Activated CD4-positive, alpha-beta memory T cell treated with anti-CD3 and anti-CD28 coated beads, Interleukin-2, amount 10 ng/mL, durations not matched to agents 7 days and 5 days (primary cell): Measurements from ENCODE around the gene CXorf38. TPM values are rescaled to one million over a fixed set of nuclear protein-coding genes. Genes with fewer than 3 reads are reported as not detected.
A peak's percentile ranks its signal among the peaks of the same experiment; 100 is the strongest.

ENCODE experiments used
- CTCF ChIA-PET: fragments of 350-600 bp; sonication (Branson Sonifier 250); formaldehyde crosslinking; loops from one replicate; lab custom pipeline; 2021; ENCODE audit warnings: antibody characterized with exemption, inconsistent platforms; lab: Charles Lee
- POLR2A ChIA-PET: fragments of 350-600 bp; sonication (Branson Sonifier 250); formaldehyde crosslinking; loops from one replicate; lab custom pipeline; 2021; ENCODE audit warnings: antibody characterized with exemption; lab: Charles Lee
- DNase-seq: peaks from one replicate; pipeline ENCODE4 v3.0.0-alpha.2; 2020
- H3K27ac Mint-ChIP-seq: one replicate; pipeline ENCODE4 v1.8.0; 2021; ENCODE audit warnings: mild to moderate bottlenecking, mixed read lengths
- H3K27me3 Mint-ChIP-seq: one replicate; pipeline ENCODE4 v1.8.0; 2021; ENCODE audit warnings: mixed read lengths
- H3K36me3 Mint-ChIP-seq: one replicate; pipeline ENCODE4 v1.8.0; 2021; ENCODE audit warnings: low read depth, mixed read lengths
- H3K4me1 Mint-ChIP-seq: one replicate; pipeline ENCODE4 v1.8.0; 2021; ENCODE audit warnings: mixed read lengths
- H3K4me3 Mint-ChIP-seq: one replicate; pipeline ENCODE4 v1.8.0; 2021; ENCODE audit warnings: mild to moderate bottlenecking, mixed read lengths
- H3K9me3 Mint-ChIP-seq: one replicate; pipeline ENCODE4 v1.8.0; 2021; ENCODE audit warnings: mixed read lengths
- total RNA-seq, 2 experiments: library from RNA; stranded (reverse); gene quantifications; one replicate each; pipeline ENCODE4 v1.2.3, GENCODE V29; 2021

CXorf38 gene
- total RNA-seq, 2 experiments from 2014 or later: 22.8 to 23.2 TPM

- H3K4me3 Mint-ChIP-seq: peak overlapping the region; percentile 82
- CTCF ChIA-PET: interaction anchor here (0.7 to 2.1 kb wide), 3 partner anchors 36 to 535 kb away, joined by 3 to 9 read pairs (median 4); no protein-coding TSS in a partner anchor
- no peaks in the 10 kb centered on the region for H3K27me3 Mint-ChIP-seq
- peaks cover 25% of the 10 kb centered on the region for H3K4me1 Mint-ChIP-seq
- peaks cover 5% of the 10 kb centered on the region for H3K36me3 Mint-ChIP-seq
- no peak for DNase-seq
- H3K27ac Mint-ChIP-seq: peak overlapping the region; percentile 88
- H3K9me3 Mint-ChIP-seq: no peaks in the 10 kb centered on the region
- POLR2A ChIA-PET: interaction anchor here (0.8 to 2.2 kb wide), 4 partner anchors 10 to 505 kb away, joined by 3 to 14 read pairs (median 8); partner anchors contain the start of genes CXorf38 and USP9X
Observed at GRCh38 chrX:40579900-40580536, 67.3 kb downstream of the CXorf38 start.

- H3K4me1 Mint-ChIP-seq: peaks cover 25% of the 10 kb centered on the region
- no peaks in the 10 kb centered on the region for H3K27me3 Mint-ChIP-seq
- no peak for DNase-seq
- H3K27ac Mint-ChIP-seq: no peak overlapping the region
- H3K4me3 Mint-ChIP-seq: no peak overlapping the region
- no peaks in the 10 kb centered on the region for H3K9me3 Mint-ChIP-seq
- H3K36me3 Mint-ChIP-seq: peaks cover 5% of the 10 kb centered on the region
- ChIA-PET CTCF (interaction anchor here (0.8 kb wide), 1 partner anchor 215 kb away, joined by 3 read pairs; no protein-coding TSS in a partner anchor), POLR2A (no interaction called here)
Observed at GRCh38 chrX:40579141-40579540, 68.2 kb downstream of the CXorf38 start.

- Mint-ChIP-seq H3K27me3 (no peaks in the 10 kb centered on the region), H3K36me3 (no peaks in the 10 kb centered on the region), H3K27ac (no peak overlapping the region), H3K4me3 (no peak overlapping the region), H3K9me3 (no peaks in the 10 kb centered on the region), H3K4me1 (peaks cover 18% of the 10 kb centered on the region)
- CTCF ChIA-PET: interaction anchor here (0.8 kb wide), 1 partner anchor 216 kb away, joined by 3 read pairs; no protein-coding TSS in a partner anchor
- POLR2A ChIA-PET: no interaction called here
- DNase-seq: no peak
Observed at GRCh38 chrX:40578039-40578695, 69.2 kb downstream of the CXorf38 start.

Other genes with a start within 250 kb of the CXorf38 start
- gene ATP6AP2, start 66.6 kb downstream of the CXorf38 start, total RNA-seq: 10 to 100 TPM; 72.9 to 77.8 TPM
- gene MPC1L, start 24.1 kb downstream of the CXorf38 start, total RNA-seq: not detected
- gene MED14, start 88.0 kb upstream of the CXorf38 start, total RNA-seq: 10 to 100 TPM; 41.4 to 42.7 TPM